ENCODE measurements around the gene ZNF277. TPM values are rescaled to one million over a fixed set of nuclear protein-coding genes. Genes with fewer than 3 reads are reported as not detected.

ZNF277 gene
- total and polyA plus RNA-seq, 2 experiments from 2014 or later, result 10.0 to 34.6 TPM

DNA sequence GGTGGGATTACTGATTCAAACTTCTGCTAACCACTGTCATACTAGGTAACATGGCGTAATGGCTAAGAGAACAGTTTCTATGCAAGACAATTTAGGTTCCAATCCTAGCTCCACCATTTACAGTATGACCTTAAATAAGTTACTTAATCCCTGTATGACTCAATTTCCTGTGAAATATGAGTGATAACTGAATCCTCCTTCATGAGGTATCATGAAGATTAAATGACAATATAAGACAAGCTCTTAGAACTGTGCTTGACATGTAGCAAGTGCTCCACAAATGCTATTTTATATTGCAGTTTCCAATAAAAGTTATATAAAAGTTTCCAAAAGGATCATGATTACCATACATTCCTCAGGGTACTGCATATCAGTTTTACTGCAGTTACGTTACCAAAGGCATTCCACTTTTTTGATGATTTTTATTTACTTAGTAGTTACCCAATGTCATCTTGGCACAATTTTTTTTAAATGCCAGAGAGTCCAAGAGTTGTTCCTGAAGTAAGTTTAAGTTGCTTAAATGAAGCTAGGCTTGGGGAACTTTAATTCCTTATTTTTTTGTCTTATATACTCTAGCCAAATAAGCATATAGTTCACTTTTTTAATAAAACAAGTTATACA, 7.3 kb upstream of the ZNF277 start:
- H3K4me2 ChIP-seq, result no peak overlapping the region
- H3K27ac ChIP-seq, result no peak overlapping the region
- no peaks in the 10 kb centered on the region for H3K36me3 ChIP-seq (replicated peaks; ENCODE audit: insufficient read depth, low read depth)
- H2AFZ ChIP-seq, result no peak overlapping the region
- no peak for TF ChIP-seq EZH2 (IDR thresholded peaks at IDR 0.05; ENCODE audit: borderline replicate concordance)
- TF ChIP-seq EZH2phosphoT487 (IDR thresholded peaks at IDR 0.05; ENCODE audit: low read depth, severe bottlenecking, unreplicated experiment), result no peak
- TF ChIP-seq, protein P1, sequence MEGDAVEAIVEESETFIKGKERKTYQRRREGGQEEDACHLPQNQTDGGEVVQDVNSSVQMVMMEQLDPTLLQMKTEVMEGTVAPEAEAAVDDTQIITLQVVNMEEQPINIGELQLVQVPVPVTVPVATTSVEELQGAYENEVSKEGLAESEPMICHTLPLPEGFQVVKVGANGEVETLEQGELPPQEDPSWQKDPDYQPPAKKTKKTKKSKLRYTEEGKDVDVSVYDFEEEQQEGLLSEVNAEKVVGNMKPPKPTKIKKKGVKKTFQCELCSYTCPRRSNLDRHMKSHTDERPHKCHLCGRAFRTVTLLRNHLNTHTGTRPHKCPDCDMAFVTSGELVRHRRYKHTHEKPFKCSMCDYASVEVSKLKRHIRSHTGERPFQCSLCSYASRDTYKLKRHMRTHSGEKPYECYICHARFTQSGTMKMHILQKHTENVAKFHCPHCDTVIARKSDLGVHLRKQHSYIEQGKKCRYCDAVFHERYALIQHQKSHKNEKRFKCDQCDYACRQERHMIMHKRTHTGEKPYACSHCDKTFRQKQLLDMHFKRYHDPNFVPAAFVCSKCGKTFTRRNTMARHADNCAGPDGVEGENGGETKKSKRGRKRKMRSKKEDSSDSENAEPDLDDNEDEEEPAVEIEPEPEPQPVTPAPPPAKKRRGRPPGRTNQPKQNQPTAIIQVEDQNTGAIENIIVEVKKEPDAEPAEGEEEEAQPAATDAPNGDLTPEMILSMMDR (IDR thresholded peaks at IDR 0.05; ENCODE audit: poor library complexity), result no peak
- peaks cover 85% of the 10 kb centered on the region for H3K79me2 ChIP-seq
- no peak for DNase-seq (ENCODE audit: low spot score)
- H3K4me3 ChIP-seq, result no peak overlapping the region
- no peaks in the 10 kb centered on the region for H3K9me3 ChIP-seq (ENCODE audit: low read depth)
- H3K9me2 ChIP-seq (replicated peaks; ENCODE audit: insufficient read depth), result no peaks in the 10 kb centered on the region
- H4K20me1 ChIP-seq (ENCODE audit: insufficient read depth, poor library complexity, severe bottlenecking), result no peaks in the 10 kb centered on the region
- peaks cover 8% of the 10 kb centered on the region for H3K4me1 ChIP-seq (ENCODE audit: insufficient read depth)
- no peaks in the 10 kb centered on the region for H3K27me3 ChIP-seq
- WGBS (ENCODE audit: low lambda C conversion rate, missing lambda C conversion rate), result 84% methylated on average over 2 of the region's 2 CpGs

DNA sequence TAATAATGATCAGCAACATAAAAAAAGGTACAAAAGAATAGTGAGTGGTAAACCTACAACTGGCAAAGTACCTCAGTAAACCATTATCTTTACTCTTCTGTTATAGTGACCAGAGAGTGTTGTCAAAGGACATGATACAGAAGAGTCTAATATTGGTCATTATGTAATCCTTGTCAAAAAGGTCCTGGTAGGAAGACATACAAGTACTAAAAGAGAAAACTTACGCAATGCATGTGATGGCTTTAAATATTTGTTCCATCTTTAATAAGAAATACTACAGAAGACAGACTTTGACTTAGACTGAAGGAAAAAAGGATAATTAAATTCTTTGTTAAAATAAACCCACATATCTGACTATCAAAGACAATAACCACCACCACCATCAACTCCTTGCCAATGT, 6.8 kb upstream of the ZNF277 start:
- Histone ChIP-seq H3K4me3 (no peak overlapping the region), H3K4me2 (no peak overlapping the region), H4K20me1 (ENCODE audit: insufficient read depth, poor library complexity, severe bottlenecking) (no peaks in the 10 kb centered on the region), H3K79me2 (peaks cover 88% of the 10 kb centered on the region), H3K9me2 (replicated peaks; ENCODE audit: insufficient read depth) (no peaks in the 10 kb centered on the region), H3K27ac (no peak overlapping the region), H2AFZ (no peak overlapping the region), H3K27me3 (no peaks in the 10 kb centered on the region), H3K9me3 (ENCODE audit: low read depth) (no peaks in the 10 kb centered on the region), H3K36me3 (replicated peaks; ENCODE audit: insufficient read depth, low read depth) (no peaks in the 10 kb centered on the region), H3K4me1 (ENCODE audit: insufficient read depth) (peaks cover 8% of the 10 kb centered on the region)
- DNase-seq (ENCODE audit: low spot score), result no peak
- TF ChIP-seq, protein P1 (IDR thresholded peaks at IDR 0.05; ENCODE audit: poor library complexity), result no peak
- no peak for TF ChIP-seq EZH2 (IDR thresholded peaks at IDR 0.05; ENCODE audit: borderline replicate concordance)
- TF ChIP-seq EZH2phosphoT487 (IDR thresholded peaks at IDR 0.05; ENCODE audit: low read depth, severe bottlenecking, unreplicated experiment), result no peak
- 100% methylated on average over 1 of the region's 1 CpG for WGBS (ENCODE audit: low lambda C conversion rate, missing lambda C conversion rate)

DNA sequence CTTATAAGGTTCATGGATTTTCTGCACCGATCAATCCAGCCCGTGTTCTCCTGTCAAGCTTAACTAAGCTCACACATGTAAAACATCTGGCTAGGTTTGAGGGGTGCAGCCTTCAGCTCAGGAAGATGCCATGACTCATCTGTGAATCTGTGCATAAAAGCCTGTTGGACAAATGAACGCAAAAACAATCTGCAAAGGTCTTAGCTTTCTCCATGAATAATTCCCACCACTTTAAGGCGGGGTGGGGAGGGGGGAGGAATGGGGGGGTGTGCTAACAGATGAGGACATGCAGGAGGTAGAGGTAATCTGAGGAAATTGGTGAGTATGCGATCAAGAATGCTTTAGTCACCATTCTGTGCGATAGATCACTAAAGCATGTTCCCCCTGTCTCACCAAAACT, 5.1 kb upstream of the ZNF277 start:
- no peaks in the 10 kb centered on the region for H3K9me3 ChIP-seq (ENCODE audit: low read depth)
- peaks cover 8% of the 10 kb centered on the region for H3K4me1 ChIP-seq (ENCODE audit: insufficient read depth)
- no peak overlapping the region for H3K4me2 ChIP-seq
- H3K9me2 ChIP-seq (replicated peaks; ENCODE audit: insufficient read depth), result no peaks in the 10 kb centered on the region
- no peak for DNase-seq (ENCODE audit: low spot score)
- no peaks in the 10 kb centered on the region for H3K27me3 ChIP-seq
- peaks cover 81% of the 10 kb centered on the region for H3K79me2 ChIP-seq
- H3K4me3 ChIP-seq, result no peak overlapping the region
- 72% methylated on average over 6 of the region's 6 CpGs for WGBS (ENCODE audit: low lambda C conversion rate, missing lambda C conversion rate)
- H2AFZ ChIP-seq, result no peak overlapping the region
- no peaks in the 10 kb centered on the region for H3K36me3 ChIP-seq (replicated peaks; ENCODE audit: insufficient read depth, low read depth)
- TF ChIP-seq EZH2 (IDR thresholded peaks at IDR 0.05; ENCODE audit: borderline replicate concordance), result no peak
- TF ChIP-seq EZH2phosphoT487 (IDR thresholded peaks at IDR 0.05; ENCODE audit: low read depth, severe bottlenecking, unreplicated experiment), result no peak
- TF ChIP-seq, protein P1 (IDR thresholded peaks at IDR 0.05; ENCODE audit: poor library complexity), result no peak
- H4K20me1 ChIP-seq (ENCODE audit: insufficient read depth, poor library complexity, severe bottlenecking), result no peaks in the 10 kb centered on the region
- no peak overlapping the region for H3K27ac ChIP-seq

All from hepatocyte (in vitro differentiated cells).